NCI-H1694 (cell line): ENCODE data around the gene MAGED1.
"Not testable (repeated sequence)": the region's sequence is repeated elsewhere in the genome, so short reads cannot be mapped to it uniquely, and the experiment has no call there.

Experiments used
- DNase-seq: peaks from one replicate; lab custom pipeline; 2025; lab: John Stamatoyannopoulos, UW

The MAGED1 gene

DNA sequence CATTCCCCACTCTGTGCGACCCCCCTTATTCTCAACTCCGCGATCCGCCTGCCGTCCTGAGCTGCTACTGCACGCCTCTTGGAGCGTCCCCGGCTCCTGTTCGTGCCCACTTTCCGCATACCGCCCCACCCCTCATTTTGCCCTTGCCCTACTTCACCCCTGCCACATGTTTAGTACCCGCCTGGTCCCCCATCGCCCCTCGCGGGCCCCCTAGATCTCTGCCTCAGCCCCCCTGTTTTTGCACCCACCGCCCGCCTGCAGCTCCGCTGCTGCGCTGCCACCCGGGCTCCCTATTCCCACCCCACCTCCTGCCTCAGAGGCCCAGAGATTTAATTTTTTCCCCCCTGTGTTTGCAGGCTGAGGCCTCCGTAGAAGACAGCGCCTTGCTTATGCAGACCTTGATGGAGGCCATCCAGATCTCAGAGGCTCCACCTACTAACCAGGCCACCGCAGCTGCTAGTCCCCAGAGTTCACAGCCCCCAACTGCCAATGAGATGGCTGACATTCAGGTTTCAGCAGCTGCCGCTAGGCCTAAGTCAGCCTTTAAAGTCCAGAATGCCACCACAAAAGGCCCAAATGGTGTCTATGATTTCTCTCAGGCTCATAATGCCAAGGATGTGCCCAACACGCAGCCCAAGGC is 1.4 kb downstream of the MAGED1 start:
- peak; percentile 21 for DNase-seq

DNA sequence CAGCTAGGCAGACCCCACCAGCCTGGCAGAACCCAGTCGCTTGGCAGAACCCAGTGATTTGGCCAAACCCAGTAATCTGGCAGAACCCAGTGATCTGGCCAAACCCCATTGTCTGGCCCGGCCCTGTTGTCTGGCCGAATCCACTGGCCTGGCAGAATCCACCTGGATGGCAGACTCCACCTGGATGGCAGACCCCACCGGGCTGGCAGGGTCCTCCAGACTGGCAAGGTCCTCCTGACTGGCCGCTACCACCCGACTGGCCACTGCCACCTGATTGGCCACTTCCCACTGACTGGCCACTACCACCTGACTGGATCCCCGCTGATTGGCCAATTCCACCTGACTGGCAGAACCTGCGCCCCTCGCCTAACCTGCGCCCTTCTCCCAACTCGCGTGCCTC is 3.2 kb downstream of the MAGED1 start:
- no peak for DNase-seq

DNA sequence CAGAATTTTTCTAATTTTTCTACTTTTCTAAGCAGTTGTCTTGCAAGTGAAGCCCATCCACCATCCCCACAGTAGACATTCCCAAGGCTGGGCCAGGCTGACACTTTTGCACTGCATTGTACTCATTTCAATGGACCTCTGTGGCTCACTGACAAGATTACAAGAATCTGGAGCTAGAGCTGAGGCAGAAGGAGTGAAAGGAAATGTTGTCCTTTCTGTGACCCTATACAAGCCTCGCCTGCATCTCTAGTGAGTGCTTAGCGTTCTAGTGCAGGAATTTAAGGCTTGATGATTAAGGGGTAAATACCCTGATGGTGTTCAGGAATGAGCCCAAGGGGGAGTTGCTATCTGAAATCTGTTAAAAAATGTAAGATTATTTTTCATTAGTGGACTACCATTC is 6.3 kb downstream of the MAGED1 start:
- no peak for DNase-seq

DNA sequence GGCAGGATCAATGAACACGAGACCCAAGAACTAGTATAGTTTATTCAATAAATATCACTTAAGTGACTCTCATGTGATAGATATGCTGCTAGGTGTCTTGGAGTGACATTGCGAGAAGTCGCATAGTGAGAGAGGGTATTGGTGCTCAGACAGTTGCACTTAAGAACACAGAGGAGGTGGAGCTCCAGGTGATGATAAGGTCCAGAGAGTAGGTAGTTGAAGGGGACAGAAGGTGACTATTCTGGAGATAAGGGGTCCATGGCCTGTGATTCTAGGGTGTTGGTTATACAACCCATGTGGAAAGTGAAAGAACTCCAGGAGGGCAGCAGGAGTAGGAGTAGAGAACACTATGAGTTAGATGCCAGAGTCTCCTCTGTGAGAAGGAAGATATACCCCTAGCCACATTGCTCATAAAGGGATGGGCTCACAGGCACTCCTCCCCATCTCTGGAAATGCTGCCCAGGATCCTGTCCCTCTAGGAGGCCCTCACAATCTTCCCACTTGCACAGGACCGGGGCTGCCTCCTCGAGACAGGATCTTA is 9.2 kb downstream of the MAGED1 start:
- DNase-seq = no peak

DNA sequence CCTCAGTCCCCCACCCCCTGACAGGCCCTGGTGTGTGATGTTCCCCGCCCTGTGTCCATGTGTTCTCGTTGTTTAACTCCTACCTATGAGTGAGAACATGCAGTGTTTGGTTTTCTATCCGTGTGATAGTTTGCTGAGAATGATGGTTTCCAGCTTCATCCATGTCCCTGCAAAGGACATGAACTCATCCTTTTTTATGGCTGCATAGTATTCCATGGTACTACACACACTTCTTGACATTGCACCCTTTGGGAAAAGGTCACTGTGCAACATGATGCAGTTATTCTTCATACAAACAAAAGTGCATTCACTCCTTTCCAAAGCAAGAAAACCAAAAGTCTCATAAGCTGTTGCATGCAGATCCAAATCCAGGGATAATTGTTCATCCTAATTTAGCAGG is 11.7 kb downstream of the MAGED1 start:
- DNase-seq = not testable (repeated sequence)

DNA sequence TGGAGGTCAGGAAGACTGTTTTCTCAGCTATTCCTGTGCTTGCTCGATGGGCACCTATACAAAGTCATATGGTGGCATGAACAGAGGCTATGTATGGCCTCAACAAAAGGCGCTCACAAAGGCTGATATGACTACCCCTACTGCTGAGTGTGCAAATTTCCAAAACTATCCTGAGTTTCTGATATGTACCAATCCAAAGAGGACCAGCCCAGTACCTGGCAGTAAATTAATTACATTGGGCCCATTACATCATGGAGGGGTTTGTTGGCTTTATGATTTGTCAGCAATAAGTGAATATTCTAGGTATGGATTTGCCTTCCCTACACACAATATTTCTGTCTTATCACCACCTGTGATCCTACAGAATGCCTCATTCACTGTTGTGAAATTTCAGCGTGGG is 12.3 kb downstream of the MAGED1 start:
- DNase-seq = no peak

DNA sequence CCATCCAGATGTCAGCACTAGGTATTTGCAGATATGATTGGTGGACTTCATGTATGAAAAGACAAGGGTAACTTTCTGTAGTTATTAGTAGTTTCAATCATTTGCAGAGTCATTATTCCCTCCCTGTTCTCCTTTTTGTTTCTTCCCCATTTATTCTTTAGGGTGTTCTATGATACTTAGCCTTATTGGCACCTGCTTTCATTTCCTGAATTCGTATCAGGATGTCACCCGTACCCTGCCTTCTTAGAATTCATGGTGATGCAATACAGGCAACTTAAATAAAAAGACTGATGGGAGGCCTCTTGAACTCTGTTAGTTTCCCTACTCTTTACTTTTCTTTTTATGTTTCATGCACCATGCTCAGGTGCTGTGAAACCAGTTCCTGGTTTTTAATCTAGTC is 24.2 kb downstream of the MAGED1 start:
- no peak for DNase-seq

DNA sequence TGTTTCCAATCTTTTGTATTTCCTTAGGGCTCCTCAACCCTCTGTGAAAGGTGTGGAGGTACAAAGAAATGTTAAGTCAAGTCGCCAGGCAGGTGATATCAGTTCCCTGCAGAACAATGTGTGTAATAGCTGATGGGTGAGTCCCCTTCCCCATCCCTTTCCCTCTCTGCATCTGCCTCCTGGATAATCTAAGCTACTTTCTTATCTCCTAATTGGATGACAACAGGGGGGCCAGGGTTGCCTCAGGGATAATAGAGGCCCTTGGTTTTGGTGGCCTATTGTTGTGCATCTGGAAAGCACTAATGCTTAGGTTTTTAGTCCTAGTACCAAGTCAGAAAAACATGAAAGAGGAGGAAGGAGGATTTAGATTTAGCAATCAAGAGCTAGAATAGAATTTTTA is 29.1 kb downstream of the MAGED1 start:
- no peak for DNase-seq

DNA sequence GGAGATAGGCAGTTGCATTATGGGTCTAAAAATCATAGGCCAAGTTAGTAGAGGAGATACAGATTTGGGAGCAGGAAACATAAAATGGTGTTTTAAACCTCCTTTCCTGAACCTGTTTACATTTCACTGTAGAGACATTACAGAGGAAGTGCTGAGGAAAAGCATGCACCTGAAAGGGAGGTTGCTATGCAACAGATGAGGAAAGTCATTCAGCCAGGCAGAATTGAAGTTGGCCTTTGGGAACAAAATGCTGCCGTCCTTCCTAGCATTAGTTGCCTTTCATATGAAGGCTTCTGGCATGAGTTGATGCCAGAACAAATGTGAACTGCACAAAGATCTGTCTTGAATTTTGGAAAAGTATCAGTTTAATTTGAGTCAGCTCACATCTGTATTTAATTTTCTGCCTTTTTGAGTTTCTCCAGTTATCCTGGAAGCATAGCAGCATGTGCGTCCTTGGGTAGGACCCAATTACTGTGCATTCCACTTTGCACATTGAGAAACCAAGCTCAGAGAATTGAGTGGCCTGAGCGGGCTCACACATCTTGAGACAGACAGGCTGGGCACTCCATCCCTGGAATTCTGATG is 38.2 kb downstream of the MAGED1 start:
- no peak for DNase-seq
